PFSK-1 (cell line): Measurements from ENCODE around the gene KCNJ6.

ENCODE experiments used
- POLR2AphosphoS5 ChIP-seq: IDR thresholded peaks from 2 replicates; pipeline ENCODE4 v1.6.1; 2012; ENCODE audit warnings: low read depth, mild to moderate bottlenecking, control low read depth, low read length, moderate library complexity
- REST ChIP-seq, 2 experiments: IDR thresholded peaks; 2 replicates each; pipeline versions ENCODE4 v1.6.1 to v1.8.0; 2011 to 2012; ENCODE audit warnings: low read depth in 2 of 2, low read length in 2 of 2, control low read depth in 1 of 2, inconsistent platforms in 1 of 2, mild to moderate bottlenecking in 1 of 2, moderate library complexity in 1 of 2; ENCODE audit not compliant: insufficient read depth in 1 of 2
- SIN3A ChIP-seq: IDR thresholded peaks from 2 replicates; pipeline ENCODE4 v1.6.1; 2012; ENCODE audit warnings: mild to moderate bottlenecking, low read length, moderate library complexity, borderline replicate concordance; ENCODE audit not compliant: insufficient read depth
- TAF1 ChIP-seq: IDR thresholded peaks from 2 replicates; pipeline ENCODE4 v1.6.1; 2012; ENCODE audit warnings: low read length, control low read depth, borderline replicate concordance; ENCODE audit not compliant: insufficient read depth

GRCh38 chr21:37582590-37582989, 333.7 kb downstream of the KCNJ6 start:
- TF ChIP-seq REST (IDR thresholded peaks at IDR 0.05; ENCODE audit: insufficient read depth in 1 of 2, low read depth in 2 of 2, low read length in 2 of 2) (no peak), POLR2AphosphoS5 (no peak), TAF1 (no peak), SIN3A (no peak)
